ENCODE data around the gene GPR160.
A peak's percentile ranks its signal among the peaks of the same experiment; 100 is the strongest.

Gene GPR160

DNA sequence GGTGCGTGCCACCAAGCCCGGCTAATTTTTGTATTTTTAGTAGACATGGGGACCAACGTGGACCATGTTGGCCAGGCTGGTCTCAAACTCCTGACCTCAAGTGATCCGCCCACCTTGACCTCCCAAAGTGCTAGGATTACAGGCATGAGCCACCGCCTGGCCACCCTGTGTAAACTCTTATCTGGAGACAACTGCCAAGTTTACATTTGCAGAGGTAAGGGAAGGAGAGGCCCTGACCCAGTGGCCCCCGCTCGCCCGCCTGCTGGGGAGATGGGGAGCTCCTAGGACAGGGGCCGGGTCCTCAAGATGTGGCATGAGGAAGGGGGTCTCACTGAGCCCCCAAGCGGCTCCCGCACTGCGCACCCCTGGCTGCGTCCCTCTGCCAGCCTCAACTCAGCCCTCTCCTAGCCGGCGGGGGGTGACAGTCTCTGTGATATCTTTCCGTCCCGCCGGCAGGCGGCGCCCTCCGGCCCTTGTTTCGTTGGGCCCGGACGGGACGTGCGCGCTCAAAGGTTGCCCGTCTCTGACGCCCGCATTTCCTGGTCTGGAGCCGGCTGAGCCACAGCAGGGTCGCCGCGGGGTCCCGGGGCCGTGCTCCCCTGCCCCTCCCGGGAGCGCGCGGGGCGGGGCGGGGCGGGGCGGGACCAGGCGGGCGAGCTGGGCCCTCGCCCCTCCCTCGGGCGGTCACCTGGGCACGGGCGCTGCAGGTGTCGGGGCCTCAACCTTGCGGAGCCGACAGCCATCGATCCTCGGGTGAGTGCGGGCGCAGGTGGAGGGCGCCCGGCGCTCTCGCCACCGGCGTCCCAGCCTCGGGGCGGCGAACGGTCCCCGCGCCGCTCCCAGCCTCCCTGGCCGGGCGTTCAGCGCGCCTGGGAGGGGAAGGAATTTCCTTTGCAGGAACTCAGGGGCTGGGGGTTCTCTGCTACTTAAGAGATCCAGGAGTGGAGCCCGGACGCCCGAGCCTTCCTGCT is at the start of gene GPR160:
Gene GPR160 (plus strand): TSS at position 533 of the 971 bp plus-strand sequence. CDS start 45,978 bp downstream, outside the sequence.
- Histone ChIP-seq H3K27ac (ENCODE audit: low read length) (peak within 1 kb of the TSS; percentile 51), H3K36me3 (ENCODE audit: control insufficient read depth in 1 of 2, insufficient read depth in 2 of 2, low read length in 2 of 2) (no peaks in the 10 kb centered on the region), H3K27me3 (ENCODE audit: low read depth, low read length) (no peaks in the 10 kb centered on the region), H3K4me3 (ENCODE audit: low read depth in 1 of 2, low read length in 2 of 2) (peak within 1 kb of the TSS; percentile 53 to 57), H3K9me3 (ENCODE audit: control insufficient read depth in 1 of 2, low read length in 2 of 2) (no peaks in the 10 kb centered on the region), H3K4me1 (ENCODE audit: control insufficient read depth in 1 of 2, insufficient read depth in 2 of 2, low read length in 2 of 2) (peaks cover 0 to 16% of the 10 kb centered on the region in 2 donors)

DNA sequence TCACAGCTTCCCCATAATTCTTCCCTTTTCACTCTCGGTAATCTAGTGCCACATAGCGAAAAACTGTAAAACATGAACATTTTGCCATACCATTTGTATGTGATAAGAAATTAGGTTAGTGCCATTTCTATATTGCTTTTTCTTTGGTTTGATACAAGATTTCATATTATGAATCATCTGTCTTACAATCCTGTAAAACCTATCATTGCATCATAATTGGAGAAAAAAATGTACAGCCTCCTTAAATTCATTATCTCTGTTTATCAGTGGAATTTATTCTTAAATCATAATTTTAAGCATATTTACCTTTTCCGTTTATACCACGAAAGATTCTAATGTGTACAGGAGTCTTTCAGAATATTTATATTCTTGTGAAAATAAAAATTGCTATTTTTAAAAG is 47.4 kb upstream of the GPR160 start:
- Histone ChIP-seq H3K4me1 (ENCODE audit: control insufficient read depth in 1 of 2, insufficient read depth in 2 of 2, low read length in 2 of 2) (no peaks in the 10 kb centered on the region), H3K4me3 (ENCODE audit: low read depth in 1 of 2, low read length in 2 of 2) (no peak overlapping the region), H3K9me3 (ENCODE audit: control insufficient read depth in 1 of 2, low read length in 2 of 2) (no peaks in the 10 kb centered on the region), H3K36me3 (ENCODE audit: control insufficient read depth in 1 of 2, insufficient read depth in 2 of 2, low read length in 2 of 2) (peaks cover 40 to 60% of the 10 kb centered on the region in 2 donors), H3K27ac (ENCODE audit: low read length) (no peak overlapping the region), H3K27me3 (ENCODE audit: low read depth, low read length) (no peaks in the 10 kb centered on the region)

GRCh38 chr3:169992156-169992555 is 45.6 kb upstream of the GPR160 start:
- no peaks in the 10 kb centered on the region for H3K9me3 ChIP-seq (ENCODE audit: control insufficient read depth in 1 of 2, low read length in 2 of 2)
- no peak overlapping the region for H3K4me3 ChIP-seq (ENCODE audit: low read depth in 1 of 2, low read length in 2 of 2)
- H3K27me3 ChIP-seq (ENCODE audit: low read depth, low read length), result no peaks in the 10 kb centered on the region
- peaks cover 28 to 50% of the 10 kb centered on the region in 2 donors for H3K36me3 ChIP-seq (ENCODE audit: control insufficient read depth in 1 of 2, insufficient read depth in 2 of 2, low read length in 2 of 2)
- H3K27ac ChIP-seq (ENCODE audit: low read length), result no peak overlapping the region
- no peaks in the 10 kb centered on the region for H3K4me1 ChIP-seq (ENCODE audit: control insufficient read depth in 1 of 2, insufficient read depth in 2 of 2, low read length in 2 of 2)

DNA sequence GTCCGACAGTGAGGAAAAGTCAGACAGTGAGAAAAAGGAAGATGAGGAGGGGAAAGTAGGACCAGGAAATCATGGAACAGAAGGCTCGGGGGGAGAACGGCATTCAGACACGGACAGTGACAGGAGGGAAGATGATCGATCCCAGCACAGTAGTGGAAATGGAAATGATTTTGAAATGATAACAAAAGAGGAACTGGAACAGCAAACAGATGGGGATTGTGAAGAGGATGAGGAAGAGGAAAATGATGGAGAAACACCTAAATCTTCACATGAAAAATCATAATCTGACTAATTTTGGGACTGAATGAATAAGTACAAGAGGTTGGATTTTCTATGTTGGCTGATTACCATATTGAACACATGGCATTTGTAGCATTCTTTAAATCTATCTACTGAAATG is 45.0 kb upstream of the GPR160 start:
- no peaks in the 10 kb centered on the region for H3K27me3 ChIP-seq (ENCODE audit: low read depth, low read length)
- no peaks in the 10 kb centered on the region for H3K9me3 ChIP-seq (ENCODE audit: control insufficient read depth in 1 of 2, low read length in 2 of 2)
- H3K36me3 ChIP-seq (ENCODE audit: control insufficient read depth in 1 of 2, insufficient read depth in 2 of 2, low read length in 2 of 2), result peaks cover 24 to 44% of the 10 kb centered on the region in 2 donors
- no peak overlapping the region for H3K27ac ChIP-seq (ENCODE audit: low read length)
- no peak overlapping the region for H3K4me3 ChIP-seq (ENCODE audit: low read depth in 1 of 2, low read length in 2 of 2)
- no peaks in the 10 kb centered on the region for H3K4me1 ChIP-seq (ENCODE audit: control insufficient read depth in 1 of 2, insufficient read depth in 2 of 2, low read length in 2 of 2)

GRCh38 chr3:169993761-169994160 is 44.0 kb upstream of the GPR160 start:
- peaks cover 20 to 37% of the 10 kb centered on the region in 2 donors for H3K36me3 ChIP-seq (ENCODE audit: control insufficient read depth in 1 of 2, insufficient read depth in 2 of 2, low read length in 2 of 2)
- H3K27ac ChIP-seq (ENCODE audit: low read length), result no peak overlapping the region
- H3K4me1 ChIP-seq (ENCODE audit: control insufficient read depth in 1 of 2, insufficient read depth in 2 of 2, low read length in 2 of 2), result no peaks in the 10 kb centered on the region
- H3K4me3 ChIP-seq (ENCODE audit: low read depth in 1 of 2, low read length in 2 of 2), result no peak overlapping the region
- no peaks in the 10 kb centered on the region for H3K9me3 ChIP-seq (ENCODE audit: control insufficient read depth in 1 of 2, low read length in 2 of 2)
- H3K27me3 ChIP-seq (ENCODE audit: low read depth, low read length), result no peaks in the 10 kb centered on the region

GRCh38 chr3:169996063-169996462 is 41.7 kb upstream of the GPR160 start:
- Histone ChIP-seq H3K36me3 (ENCODE audit: control insufficient read depth in 1 of 2, insufficient read depth in 2 of 2, low read length in 2 of 2) (peaks cover 18% of the 10 kb centered on the region in 2 donors), H3K27ac (ENCODE audit: low read length) (no peak overlapping the region), H3K4me3 (ENCODE audit: low read depth in 1 of 2, low read length in 2 of 2) (no peak overlapping the region), H3K4me1 (ENCODE audit: control insufficient read depth in 1 of 2, insufficient read depth in 2 of 2, low read length in 2 of 2) (no peaks in the 10 kb centered on the region), H3K9me3 (ENCODE audit: control insufficient read depth in 1 of 2, low read length in 2 of 2) (no peaks in the 10 kb centered on the region), H3K27me3 (ENCODE audit: low read depth, low read length) (no peaks in the 10 kb centered on the region)

- Histone ChIP-seq H3K9me3 (ENCODE audit: control insufficient read depth in 1 of 2, low read length in 2 of 2) (no peaks in the 10 kb centered on the region), H3K27ac (ENCODE audit: low read length) (no peak overlapping the region), H3K4me3 (ENCODE audit: low read depth in 1 of 2, low read length in 2 of 2) (no peak overlapping the region), H3K4me1 (ENCODE audit: control insufficient read depth in 1 of 2, insufficient read depth in 2 of 2, low read length in 2 of 2) (no peaks in the 10 kb centered on the region), H3K27me3 (ENCODE audit: low read depth, low read length) (no peaks in the 10 kb centered on the region), H3K36me3 (ENCODE audit: control insufficient read depth in 1 of 2, insufficient read depth in 2 of 2, low read length in 2 of 2) (peaks cover 5 to 6% of the 10 kb centered on the region in 2 donors)
These were observed 39.1 kb upstream of the GPR160 start for GRCh38 chr3:169998668-169999131.

GRCh38 chr3:169999433-169999832 is 38.4 kb upstream of the GPR160 start:
- Histone ChIP-seq H3K36me3 (ENCODE audit: control insufficient read depth in 1 of 2, insufficient read depth in 2 of 2, low read length in 2 of 2) (peaks cover 5 to 6% of the 10 kb centered on the region in 2 donors), H3K27ac (ENCODE audit: low read length) (no peak overlapping the region), H3K9me3 (ENCODE audit: control insufficient read depth in 1 of 2, low read length in 2 of 2) (no peaks in the 10 kb centered on the region), H3K4me3 (ENCODE audit: low read depth in 1 of 2, low read length in 2 of 2) (no peak overlapping the region), H3K4me1 (ENCODE audit: control insufficient read depth in 1 of 2, insufficient read depth in 2 of 2, low read length in 2 of 2) (no peaks in the 10 kb centered on the region), H3K27me3 (ENCODE audit: low read depth, low read length) (no peaks in the 10 kb centered on the region)

DNA sequence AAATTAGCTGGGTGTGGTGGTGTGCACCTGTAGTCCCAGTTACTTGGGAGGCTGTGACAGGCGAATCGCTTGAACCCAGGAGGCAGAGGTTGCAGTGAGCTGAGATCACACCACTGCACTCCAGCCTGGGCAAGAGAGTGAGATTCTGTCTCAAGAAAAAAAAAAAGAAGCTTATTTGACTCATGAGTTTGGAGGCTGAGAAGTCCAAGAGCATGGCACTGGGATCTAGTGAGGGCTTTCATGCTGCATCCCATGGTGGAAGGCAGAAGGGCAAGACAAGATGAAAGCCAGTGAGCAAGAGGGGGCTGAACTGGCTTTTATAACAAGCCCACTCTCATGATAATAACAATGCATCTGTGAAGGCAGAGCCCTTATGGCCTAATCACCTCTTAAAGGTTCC is 37.7 kb upstream of the GPR160 start:
- H3K4me3 ChIP-seq (ENCODE audit: low read depth in 1 of 2, low read length in 2 of 2), result no peak overlapping the region
- H3K36me3 ChIP-seq (ENCODE audit: control insufficient read depth in 1 of 2, insufficient read depth in 2 of 2, low read length in 2 of 2), result peaks cover 5 to 6% of the 10 kb centered on the region in 2 donors
- H3K9me3 ChIP-seq (ENCODE audit: control insufficient read depth in 1 of 2, low read length in 2 of 2), result no peaks in the 10 kb centered on the region
- no peak overlapping the region for H3K27ac ChIP-seq (ENCODE audit: low read length)
- H3K4me1 ChIP-seq (ENCODE audit: control insufficient read depth in 1 of 2, insufficient read depth in 2 of 2, low read length in 2 of 2), result no peaks in the 10 kb centered on the region
- no peaks in the 10 kb centered on the region for H3K27me3 ChIP-seq (ENCODE audit: low read depth, low read length)

DNA sequence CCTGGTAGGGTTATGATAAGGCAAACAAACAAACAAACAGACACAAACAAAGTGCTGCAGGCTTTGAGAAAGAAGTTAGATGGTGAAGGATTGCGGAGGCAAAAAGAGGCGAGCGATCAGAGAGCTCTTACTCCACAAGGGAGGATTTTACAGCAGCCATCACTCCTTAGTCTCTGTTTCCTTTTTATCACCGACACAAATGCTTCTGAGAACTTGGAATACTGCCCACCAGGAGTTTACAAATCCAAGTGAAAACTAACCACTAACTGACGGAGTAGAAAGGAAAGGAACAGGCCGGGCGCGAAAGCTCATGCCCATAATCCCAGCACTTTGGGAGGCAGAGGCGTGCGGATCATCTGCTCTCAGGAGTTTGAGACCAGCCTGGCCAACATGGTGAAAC is 35.6 kb upstream of the GPR160 start:
- Histone ChIP-seq H3K4me3 (ENCODE audit: low read depth in 1 of 2, low read length in 2 of 2) (no peak overlapping the region), H3K27ac (ENCODE audit: low read length) (no peak overlapping the region), H3K9me3 (ENCODE audit: control insufficient read depth in 1 of 2, low read length in 2 of 2) (no peaks in the 10 kb centered on the region), H3K4me1 (ENCODE audit: control insufficient read depth in 1 of 2, insufficient read depth in 2 of 2, low read length in 2 of 2) (no peaks in the 10 kb centered on the region), H3K36me3 (ENCODE audit: control insufficient read depth in 1 of 2, insufficient read depth in 2 of 2, low read length in 2 of 2) (no peaks in the 10 kb centered on the region), H3K27me3 (ENCODE audit: low read depth, low read length) (no peaks in the 10 kb centered on the region)

- no peaks in the 10 kb centered on the region for H3K36me3 ChIP-seq (ENCODE audit: control insufficient read depth in 1 of 2, insufficient read depth in 2 of 2, low read length in 2 of 2)
- H3K27ac ChIP-seq (ENCODE audit: low read length), result no peak overlapping the region
- H3K4me3 ChIP-seq (ENCODE audit: low read depth in 1 of 2, low read length in 2 of 2), result peak overlapping the region in 1 of 2 donors; percentile 17
- no peaks in the 10 kb centered on the region for H3K27me3 ChIP-seq (ENCODE audit: low read depth, low read length)
- no peaks in the 10 kb centered on the region for H3K9me3 ChIP-seq (ENCODE audit: control insufficient read depth in 1 of 2, low read length in 2 of 2)
- H3K4me1 ChIP-seq (ENCODE audit: control insufficient read depth in 1 of 2, insufficient read depth in 2 of 2, low read length in 2 of 2), result no peaks in the 10 kb centered on the region
These were observed 34.9 kb upstream of the GPR160 start for GRCh38 chr3:170002879-170003278.
